Loucy (cell line): ENCODE measurements around the gene NCOA4.

ENCODE experiments used
- H2AFZ ChIP-seq: fragments of 200-600 bp; sonication (generic); 2 replicates; pipeline ENCODE4 v1.6.0; 2016; ENCODE audit warnings: antibody characterized with exemption, mild to moderate bottlenecking, low read length, moderate library complexity
- H3F3A ChIP-seq: fragments of 200-600 bp; 2 replicates; pipeline ENCODE4 v1.6.0; 2016; ENCODE audit warnings: antibody characterized with exemption, low read depth, mild to moderate bottlenecking
- H3K27me3 ChIP-seq: fragments of 200-600 bp; sonication (generic); 2 replicates; pipeline ENCODE4 v1.6.1; 2014; ENCODE audit warnings: low read length, mild to moderate bottlenecking; ENCODE audit not compliant: insufficient read depth, poor library complexity, severe bottlenecking
- H3K36me3 ChIP-seq: fragments of 200-600 bp; sonication (generic); 2 replicates; pipeline ENCODE4 v1.6.1; 2016; ENCODE audit warnings: low read length; ENCODE audit not compliant: insufficient read depth
- H3K4me1 ChIP-seq: fragments of 200-600 bp; sonication (generic); 2 replicates; pipeline ENCODE4 v1.5.1; 2014; ENCODE audit warnings: low read length, mild to moderate bottlenecking; ENCODE audit not compliant: insufficient read depth, poor library complexity, severe bottlenecking
- H3K4me2 ChIP-seq: fragments of 200-600 bp; sonication (generic); 2 replicates; pipeline ENCODE4 v1.6.0; 2014; ENCODE audit warnings: antibody characterized with exemption, low read length, low read depth, mild to moderate bottlenecking; ENCODE audit not compliant: poor library complexity, severe bottlenecking
- H3K4me3 ChIP-seq: fragments of 200-600 bp; sonication (generic); 2 replicates; pipeline ENCODE4 v1.5.1; 2014; ENCODE audit warnings: low read length, mild to moderate bottlenecking, mixed read lengths; ENCODE audit not compliant: poor library complexity, severe bottlenecking
- H3K79me2 ChIP-seq: fragments of 200-600 bp; sonication (generic); 2 replicates; pipeline ENCODE4 v1.6.1; 2014; ENCODE audit warnings: low read length; ENCODE audit not compliant: insufficient read depth
- H3K9ac ChIP-seq: fragments of 200-600 bp; sonication (generic); 2 replicates; pipeline ENCODE4 v1.6.0; 2014; ENCODE audit warnings: mild to moderate bottlenecking, low read depth, low read length, moderate library complexity; ENCODE audit not compliant: poor library complexity, severe bottlenecking
- H3K9me2 ChIP-seq: fragments of 200-600 bp; sonication (generic); replicated peaks from 2 replicates; pipeline ENCODE4 v1.6.1; 2016; ENCODE audit warnings: low read depth, low read length, mixed read lengths
- H3K9me3 ChIP-seq: fragments of 200-600 bp; sonication (generic); 2 replicates; pipeline ENCODE4 v1.6.1; 2014; ENCODE audit warnings: mild to moderate bottlenecking, antibody characterized with exemption, low read length, low read depth; ENCODE audit not compliant: insufficient read depth
- H4K20me1 ChIP-seq: fragments of 200-600 bp; sonication (generic); 2 replicates; pipeline ENCODE4 v1.6.0; 2014; ENCODE audit warnings: antibody characterized with exemption, low read length, mild to moderate bottlenecking; ENCODE audit not compliant: insufficient read depth, poor library complexity, severe bottlenecking
- EZH2phosphoT487 ChIP-seq: fragments of 200-600 bp; IDR thresholded peaks from 2 replicates; pipeline ENCODE4 v1.6.1; 2018; ENCODE audit warnings: antibody characterized with exemption, mild to moderate bottlenecking, moderate library complexity, borderline replicate concordance
- TF ChIP-seq, protein P1 (sequence below): fragments of 200-600 bp; sonication (generic); conservative IDR thresholded peaks from 2 replicates; pipeline ENCODE4 v1.5.1; 2014; ENCODE audit warnings: mild to moderate bottlenecking, antibody characterized with exemption, low read length

NCOA4 gene

DNA sequence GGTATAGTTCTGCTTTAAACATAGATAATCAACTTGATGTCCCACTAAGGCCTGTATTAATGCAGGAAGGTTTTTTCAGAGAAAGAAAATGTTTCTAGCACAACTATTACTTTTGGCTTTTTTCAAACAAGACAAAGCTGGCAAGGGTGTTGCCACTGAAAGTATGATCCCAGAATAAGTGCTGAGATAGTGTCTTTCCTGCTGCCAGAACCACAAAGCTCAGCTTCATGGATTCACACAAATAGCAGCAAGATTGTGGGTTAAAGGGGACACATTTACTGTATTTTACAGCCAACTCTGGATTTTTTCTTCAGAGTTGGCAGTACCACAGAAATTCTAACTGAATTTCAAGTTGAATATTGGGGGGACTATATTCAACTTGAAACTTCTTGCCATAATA, 4.3 kb downstream of the NCOA4 start:
- Histone ChIP-seq H3F3A (no peaks in the 10 kb centered on the region), H3K36me3 (no peaks in the 10 kb centered on the region), H3K4me2 (peak overlapping the region; percentile 85)

DNA sequence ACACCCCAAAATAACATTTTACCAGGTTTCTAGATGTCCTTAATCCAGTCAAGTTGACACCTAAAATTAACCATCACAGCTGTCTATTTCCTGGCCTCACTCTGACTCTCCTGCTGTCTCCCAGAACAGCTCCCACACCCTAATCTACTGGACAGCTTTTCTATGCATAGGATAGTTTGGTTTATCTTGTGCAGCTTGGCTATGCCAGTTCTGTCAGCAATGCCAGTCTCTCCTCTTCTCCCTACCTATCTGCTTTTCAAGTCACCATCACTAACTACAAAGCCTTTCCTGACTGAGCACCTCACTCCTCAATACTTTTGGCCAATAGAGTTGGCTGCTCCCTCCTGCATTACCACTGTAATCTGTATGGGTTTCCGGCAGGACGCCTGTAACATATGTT, 5.0 kb downstream of the NCOA4 start:
- H3K36me3 ChIP-seq, result no peaks in the 10 kb centered on the region
- H3F3A ChIP-seq, result no peaks in the 10 kb centered on the region
- no peaks in the 10 kb centered on the region for H3K9me2 ChIP-seq
- peak overlapping the region; percentile 37 for H3K9ac ChIP-seq
- H3K79me2 ChIP-seq, result peaks cover 100% of the 10 kb centered on the region
- no peak overlapping the region for H2AFZ ChIP-seq
- H3K4me1 ChIP-seq, result peaks cover 64% of the 10 kb centered on the region
- peaks cover 95% of the 10 kb centered on the region for H4K20me1 ChIP-seq
- no peaks in the 10 kb centered on the region for H3K27me3 ChIP-seq
- no peaks in the 10 kb centered on the region for H3K9me3 ChIP-seq
- peak overlapping the region; percentile 72 for H3K4me3 ChIP-seq
- peak overlapping the region; percentile 85 for H3K4me2 ChIP-seq
- TF ChIP-seq, protein P1, sequence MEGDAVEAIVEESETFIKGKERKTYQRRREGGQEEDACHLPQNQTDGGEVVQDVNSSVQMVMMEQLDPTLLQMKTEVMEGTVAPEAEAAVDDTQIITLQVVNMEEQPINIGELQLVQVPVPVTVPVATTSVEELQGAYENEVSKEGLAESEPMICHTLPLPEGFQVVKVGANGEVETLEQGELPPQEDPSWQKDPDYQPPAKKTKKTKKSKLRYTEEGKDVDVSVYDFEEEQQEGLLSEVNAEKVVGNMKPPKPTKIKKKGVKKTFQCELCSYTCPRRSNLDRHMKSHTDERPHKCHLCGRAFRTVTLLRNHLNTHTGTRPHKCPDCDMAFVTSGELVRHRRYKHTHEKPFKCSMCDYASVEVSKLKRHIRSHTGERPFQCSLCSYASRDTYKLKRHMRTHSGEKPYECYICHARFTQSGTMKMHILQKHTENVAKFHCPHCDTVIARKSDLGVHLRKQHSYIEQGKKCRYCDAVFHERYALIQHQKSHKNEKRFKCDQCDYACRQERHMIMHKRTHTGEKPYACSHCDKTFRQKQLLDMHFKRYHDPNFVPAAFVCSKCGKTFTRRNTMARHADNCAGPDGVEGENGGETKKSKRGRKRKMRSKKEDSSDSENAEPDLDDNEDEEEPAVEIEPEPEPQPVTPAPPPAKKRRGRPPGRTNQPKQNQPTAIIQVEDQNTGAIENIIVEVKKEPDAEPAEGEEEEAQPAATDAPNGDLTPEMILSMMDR, result no peak
- no peak for TF ChIP-seq EZH2phosphoT487

More for the DNA sequence above, 4.3 kb downstream of the NCOA4 start:
- no peak overlapping the region for H2AFZ ChIP-seq
- peaks cover 62% of the 10 kb centered on the region for H3K4me1 ChIP-seq
- TF ChIP-seq, protein P1, result no peak
- no peak for TF ChIP-seq EZH2phosphoT487
- H3K79me2 ChIP-seq, result peaks cover 93% of the 10 kb centered on the region
- H3K4me3 ChIP-seq, result peak overlapping the region; percentile 72
- H3K27me3 ChIP-seq, result no peaks in the 10 kb centered on the region
- H3K9me3 ChIP-seq, result no peaks in the 10 kb centered on the region
- no peaks in the 10 kb centered on the region for H3K9me2 ChIP-seq
- peak overlapping the region; percentile 37 for H3K9ac ChIP-seq
- H4K20me1 ChIP-seq, result peaks cover 88% of the 10 kb centered on the region

DNA sequence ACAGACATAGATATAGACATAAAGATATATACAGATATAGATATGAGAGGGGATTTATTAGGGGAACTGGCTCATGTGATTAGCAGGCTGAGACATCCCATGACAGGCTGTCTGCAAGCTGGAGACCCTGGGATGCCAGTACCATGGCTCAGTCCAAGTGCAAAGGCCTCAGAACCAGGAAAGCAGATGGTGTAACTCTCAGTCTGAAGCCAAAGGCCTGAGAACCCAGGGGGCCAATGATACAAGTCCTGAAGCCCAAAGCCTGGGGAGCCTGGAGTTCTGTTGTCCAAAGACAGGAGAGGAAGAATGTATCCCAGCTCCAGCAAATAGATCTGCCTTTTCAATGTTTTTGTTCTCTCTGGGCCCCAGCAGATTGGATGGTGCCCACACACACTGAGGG, 5.5 kb downstream of the NCOA4 start:
- Histone ChIP-seq H3K4me1 (peaks cover 69% of the 10 kb centered on the region), H3K9ac (peak overlapping the region; percentile 37), H3K27me3 (no peaks in the 10 kb centered on the region), H3K79me2 (peaks cover 100% of the 10 kb centered on the region), H2AFZ (no peak overlapping the region), H3F3A (no peaks in the 10 kb centered on the region), H3K4me3 (peak overlapping the region; percentile 72), H3K4me2 (peak overlapping the region; percentile 85), H3K36me3 (no peaks in the 10 kb centered on the region), H3K9me2 (no peaks in the 10 kb centered on the region), H4K20me1 (peaks cover 99% of the 10 kb centered on the region), H3K9me3 (no peaks in the 10 kb centered on the region)
- no peak for TF ChIP-seq EZH2phosphoT487
- TF ChIP-seq, protein P1, result no peak
